Urinary bladder (tissue), 4 donors: ENCODE data around the gene VGLL3. TPM values are rescaled to one million over a fixed set of nuclear protein-coding genes. Genes with fewer than 3 reads are reported as not detected.
"Not testable (repeated sequence)": the region's sequence is repeated elsewhere in the genome, so short reads cannot be mapped to it uniquely, and the experiment has no call there.

Experiments
- DNase-seq: peaks from one replicate; pipeline ENCODE4 v3.0.0-alpha.2; 2015; ENCODE audit errors: extremely low spot score
- H3K27ac ChIP-seq: one replicate; pipeline ENCODE4 v1.5.1; 2013; ENCODE audit warnings: low read depth, mild to moderate bottlenecking, moderate library complexity
- H3K36me3 ChIP-seq: one replicate; pipeline ENCODE4 v1.6.1; 2013; ENCODE audit warnings: mild to moderate bottlenecking, moderate library complexity; ENCODE audit not compliant: insufficient read depth
- H3K4me1 ChIP-seq: one replicate; pipeline ENCODE4 v1.6.1; 2013; ENCODE audit warnings: mild to moderate bottlenecking, moderate library complexity; ENCODE audit not compliant: insufficient read depth
- H3K4me3 ChIP-seq: one replicate; pipeline ENCODE4 v1.5.1; 2013; ENCODE audit warnings: low read depth, low read length
- WGBS: extraction: QIAGEN DNeasy Blood & Tissue Kit; methylation state at CpG from one replicate; pipeline ENCODE4 v1.1.7; 2013; 5-methylcytosine and 5-hydroxymethylcytosine counted together
- polyA plus RNA-seq: library from polyadenylated mRNA; stranded (reverse); fragments of 200-250 nt; gene quantifications from one replicate; pipeline ENCODE4 v1.2.3, GENCODE V29; 2013
- total RNA-seq: library from RNA; depleted of rRNA; stranded (reverse); fragments of >200 nt; gene quantifications from one replicate; pipeline ENCODE4 v1.2.3, GENCODE V29; 2014
- donor health status: healthy with polysubstance abuse.
- donor health status: healthy.

The VGLL3 gene
- total and polyA plus RNA-seq, 2 donors = 5.7 to 36.2 TPM

DNA sequence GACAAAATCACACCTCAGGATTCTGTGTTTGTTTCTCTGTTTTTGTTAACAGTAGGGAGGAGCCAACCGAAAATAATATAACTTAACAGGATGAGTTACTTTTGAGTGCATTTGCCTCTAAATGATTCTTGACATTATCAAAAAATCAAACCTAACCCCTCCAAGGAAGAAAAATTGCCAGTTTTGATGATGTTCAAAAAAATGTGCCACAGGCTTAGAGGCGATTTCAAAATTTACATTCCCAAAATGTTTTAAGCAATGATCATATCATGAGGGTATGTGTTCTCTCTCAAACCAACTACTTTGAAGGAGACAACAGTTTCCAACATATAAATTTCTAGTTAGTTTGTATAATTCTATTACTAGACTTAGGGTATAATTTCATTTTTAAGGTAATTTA lies 6.7 kb downstream of the VGLL3 start:
- no peak overlapping the region for H3K4me3 ChIP-seq
- no peaks in the 10 kb centered on the region for H3K36me3 ChIP-seq
- H3K27ac ChIP-seq = no peak overlapping the region
- no peak for DNase-seq
- WGBS = 65% methylated on average over 2 of the region's 2 CpGs
- no peaks in the 10 kb centered on the region for H3K4me1 ChIP-seq

DNA sequence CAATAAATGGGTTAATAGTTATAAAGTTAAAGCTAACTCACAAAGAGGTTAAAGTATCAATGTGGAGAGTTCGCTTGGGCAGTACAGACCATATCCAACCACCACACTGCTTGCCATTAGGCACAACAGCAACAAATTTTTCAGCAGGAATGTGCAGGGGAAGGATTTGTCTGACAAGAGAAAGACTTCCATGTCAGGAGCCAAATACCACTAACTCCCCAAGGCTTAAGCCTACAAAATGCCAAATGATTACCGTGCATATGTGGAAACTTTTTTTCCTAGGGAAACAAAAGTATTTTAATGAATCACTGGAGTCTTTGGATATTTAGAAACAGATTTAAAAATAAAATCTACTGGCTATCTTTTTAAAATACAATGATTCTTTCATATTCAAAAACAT lies 8.1 kb downstream of the VGLL3 start:
- no peaks in the 10 kb centered on the region for H3K4me1 ChIP-seq
- H3K36me3 ChIP-seq = no peaks in the 10 kb centered on the region
- no peak overlapping the region for H3K4me3 ChIP-seq
- DNase-seq = no peak
- no peak overlapping the region for H3K27ac ChIP-seq
- 32% methylated on average over 2 of the region's 2 CpGs for WGBS

DNA sequence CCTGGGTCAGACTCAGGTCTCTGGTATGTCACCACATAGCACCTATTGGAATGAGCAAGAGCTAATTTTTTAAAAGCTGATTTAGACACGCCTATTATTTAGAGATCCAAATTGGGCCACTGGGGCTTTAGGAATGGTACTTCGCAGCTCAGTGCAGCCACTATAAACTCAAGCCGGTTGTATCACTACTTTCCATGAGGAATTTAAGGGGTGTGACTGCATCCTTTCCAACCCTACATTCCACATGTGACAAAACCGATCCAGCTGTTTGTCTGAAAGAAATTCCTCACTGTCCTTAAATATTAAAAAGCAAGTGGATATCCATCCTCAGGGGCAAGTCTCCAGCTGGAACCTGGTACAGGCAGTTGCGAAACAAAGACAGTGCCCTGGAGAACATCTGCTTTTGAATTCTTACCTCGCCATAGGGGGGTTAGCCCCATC lies 12.8 kb downstream of the VGLL3 start:
- no peak for DNase-seq
- Histone ChIP-seq H3K27ac (no peak overlapping the region), H3K4me3 (no peak overlapping the region), H3K36me3 (no peaks in the 10 kb centered on the region), H3K4me1 (no peaks in the 10 kb centered on the region)
- WGBS = 55% methylated on average over 6 of the region's 6 CpGs

DNA sequence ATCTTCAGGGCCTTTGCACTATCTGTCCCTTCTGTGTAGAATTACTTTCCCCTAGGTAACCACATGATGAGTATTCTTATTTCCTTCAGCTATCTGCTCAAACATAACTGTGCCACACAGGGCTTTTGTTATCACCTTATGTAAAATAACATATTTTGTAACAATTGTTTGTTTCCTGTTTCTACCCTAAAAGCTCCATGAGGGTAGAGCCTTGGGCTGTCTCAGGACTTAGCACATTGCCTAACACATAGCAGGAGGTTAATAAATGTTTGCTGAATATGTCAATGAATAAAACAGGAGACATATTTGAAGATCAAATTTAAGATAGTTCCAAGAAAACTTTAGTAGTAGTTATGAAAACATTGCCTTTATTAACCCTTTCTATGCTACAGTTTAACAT lies 14.7 kb downstream of the VGLL3 start:
- H3K27ac ChIP-seq = no peak overlapping the region
- H3K4me1 ChIP-seq = no peaks in the 10 kb centered on the region
- DNase-seq = no peak
- H3K36me3 ChIP-seq = no peaks in the 10 kb centered on the region
- H3K4me3 ChIP-seq = no peak overlapping the region

DNA sequence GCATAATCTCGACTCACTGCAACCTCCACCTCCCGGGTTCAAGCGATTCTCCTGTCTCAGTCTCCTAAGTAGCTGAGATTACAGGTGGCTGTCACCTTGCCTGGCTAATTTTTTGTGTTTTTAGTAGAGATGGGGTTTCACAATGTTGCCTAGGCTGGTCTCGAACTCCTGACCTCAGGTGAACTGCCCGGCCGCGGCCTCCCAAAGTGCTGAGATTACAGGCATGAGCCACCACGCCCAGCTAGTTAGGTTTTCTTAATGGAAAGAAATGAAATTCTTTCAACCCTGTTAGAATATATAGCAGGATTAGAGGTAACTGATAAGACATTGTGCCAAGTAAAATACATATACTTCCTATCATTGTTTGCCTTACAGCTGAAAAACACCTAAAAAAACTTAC lies 16.8 kb downstream of the VGLL3 start:
- not testable (repeated sequence) for H3K27ac ChIP-seq, H3K4me1 ChIP-seq, H3K36me3 ChIP-seq, DNase-seq, H3K4me3 ChIP-seq
- 91% methylated on average over 8 of the region's 8 CpGs for WGBS

DNA sequence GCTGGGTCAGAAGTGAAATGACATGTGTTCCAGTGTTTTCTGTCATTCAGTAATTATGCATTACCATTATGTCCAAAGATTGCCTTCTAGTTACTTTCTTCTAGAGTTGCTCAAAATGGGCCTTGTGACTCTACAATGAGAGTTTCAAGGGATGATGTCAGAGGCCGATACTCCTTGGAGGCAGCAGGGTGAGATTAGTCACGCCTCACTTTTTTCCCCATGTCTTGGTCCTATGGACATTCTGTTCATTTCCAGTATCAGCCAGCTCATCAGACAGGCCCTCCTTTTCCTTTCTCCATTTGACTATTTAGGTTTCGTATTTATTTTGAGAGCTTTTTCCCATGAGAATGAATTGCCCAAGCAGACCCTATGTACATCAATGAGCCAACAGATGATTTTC lies 17.5 kb downstream of the VGLL3 start:
- Histone ChIP-seq H3K4me3 (no peak overlapping the region), H3K27ac (no peak overlapping the region), H3K4me1 (no peaks in the 10 kb centered on the region), H3K36me3 (no peaks in the 10 kb centered on the region)
- WGBS = 92% methylated on average over 3 of the region's 3 CpGs
- DNase-seq = no peak

DNA sequence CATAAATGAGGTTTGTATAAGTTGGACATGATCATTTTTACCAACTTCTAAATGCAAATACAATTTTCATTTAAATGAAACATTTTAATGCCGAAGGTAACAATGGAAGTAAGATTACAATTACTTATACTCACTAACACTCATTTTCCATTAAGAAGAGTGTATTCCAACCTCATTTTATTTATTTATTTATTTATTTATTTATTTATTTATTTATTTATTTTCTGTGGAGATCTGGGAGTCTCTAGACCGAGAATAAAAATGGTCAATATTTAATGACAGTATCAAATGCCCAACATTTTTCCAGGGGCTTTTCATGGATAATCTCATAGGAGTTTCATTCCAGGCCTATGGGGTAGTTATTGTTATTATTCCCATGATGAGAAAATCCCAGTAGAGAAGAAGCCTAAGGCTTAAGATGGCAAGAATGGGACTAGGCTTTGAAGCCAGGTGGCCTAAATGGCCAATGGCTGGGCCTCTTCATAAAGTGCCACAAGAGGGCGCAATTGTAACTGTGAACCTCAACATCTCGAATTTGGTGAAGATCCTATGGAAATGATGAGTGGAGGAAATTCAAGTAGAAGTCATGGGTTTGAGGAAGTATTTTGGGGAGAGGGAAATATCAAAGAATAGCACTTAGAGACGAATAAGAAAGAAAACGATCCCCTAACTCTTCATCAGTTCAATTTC lies 21.3 kb downstream of the VGLL3 start:
- no peaks in the 10 kb centered on the region for H3K4me1 ChIP-seq
- WGBS = 68% methylated on average over 6 of the region's 6 CpGs
- DNase-seq = no peak
- H3K27ac ChIP-seq = no peak overlapping the region
- H3K36me3 ChIP-seq = no peaks in the 10 kb centered on the region
- no peak overlapping the region for H3K4me3 ChIP-seq

DNA sequence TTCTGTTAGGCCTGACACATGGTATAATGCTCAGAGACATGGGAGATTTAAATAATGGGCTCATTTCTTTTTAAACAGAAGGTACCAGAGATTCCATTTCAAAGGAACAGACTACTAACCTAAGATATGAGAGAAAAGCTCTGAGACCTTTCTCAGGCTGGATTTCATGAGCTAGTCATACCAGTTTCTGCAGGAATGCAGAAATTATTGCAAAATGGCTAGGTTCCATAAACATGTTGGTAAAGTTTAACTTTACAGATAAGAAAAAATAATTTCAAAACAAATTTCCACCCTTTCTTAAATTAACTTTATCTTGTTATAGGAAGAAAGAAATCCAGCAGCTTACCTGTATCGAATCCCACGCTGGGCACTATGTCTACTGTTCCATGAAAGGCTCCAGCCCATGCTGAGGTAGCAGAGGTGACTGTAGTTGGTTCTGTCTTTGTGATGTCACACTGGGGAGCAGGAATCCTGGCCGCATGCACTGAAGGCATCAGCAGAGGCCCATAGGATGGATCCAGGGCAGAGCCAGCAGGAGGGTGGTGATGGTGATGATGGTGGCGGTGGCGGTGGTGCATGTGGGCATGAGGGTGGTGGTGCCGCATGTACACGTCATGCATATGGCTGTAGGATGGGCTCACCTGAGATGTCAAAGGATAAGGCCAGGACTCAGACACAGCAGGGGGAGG lies 22.6 kb downstream of the VGLL3 start:
- H3K27ac ChIP-seq = no peak overlapping the region
- DNase-seq = no peak
- H3K4me3 ChIP-seq = no peak overlapping the region
- no peaks in the 10 kb centered on the region for H3K4me1 ChIP-seq
- H3K36me3 ChIP-seq = no peaks in the 10 kb centered on the region
- 92% methylated on average over 7 of the region's 7 CpGs for WGBS

DNA sequence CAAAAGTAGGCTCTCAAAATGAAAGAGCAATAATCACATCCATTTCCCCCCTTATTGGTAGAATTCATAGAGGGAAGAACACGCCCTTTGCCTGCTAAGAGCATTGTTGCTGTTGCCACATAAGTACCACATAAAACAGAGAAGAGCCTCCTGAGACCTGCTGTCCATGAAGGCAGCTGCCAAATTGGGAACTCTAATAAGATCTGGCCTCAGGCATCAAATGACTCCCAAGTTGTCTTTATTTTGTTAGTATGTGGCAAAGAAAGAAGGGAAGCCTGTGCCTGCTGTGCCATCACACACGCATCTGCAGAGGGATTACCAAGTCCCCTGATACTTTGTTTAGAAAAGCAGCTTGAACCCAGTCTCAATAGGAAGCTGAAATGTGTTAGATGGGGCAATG lies 23.9 kb downstream of the VGLL3 start:
- H3K4me3 ChIP-seq = no peak overlapping the region
- WGBS = 87% methylated on average over 2 of the region's 2 CpGs
- DNase-seq = no peak
- H3K27ac ChIP-seq = no peak overlapping the region
- no peaks in the 10 kb centered on the region for H3K4me1 ChIP-seq
- H3K36me3 ChIP-seq = no peaks in the 10 kb centered on the region

DNA sequence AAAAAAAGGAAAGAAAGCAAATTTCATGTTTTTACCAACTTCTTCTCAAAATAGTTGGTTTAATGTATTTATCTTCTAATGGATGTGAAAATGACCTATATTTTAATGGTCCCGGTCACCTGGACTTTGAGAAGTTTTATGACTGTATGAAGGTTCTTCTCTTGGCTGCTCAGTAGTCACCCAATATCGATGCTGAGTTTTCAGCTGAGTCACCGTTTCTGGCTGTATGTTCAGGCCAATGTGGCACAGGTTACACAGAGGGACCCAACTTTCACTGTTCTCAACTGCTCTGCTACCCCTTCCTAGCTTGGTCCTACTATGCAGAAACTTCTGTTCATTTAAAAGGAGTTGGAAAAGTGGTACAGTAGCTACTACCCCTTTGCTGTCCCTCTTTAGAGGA lies 25.8 kb downstream of the VGLL3 start:
- DNase-seq = no peak
- Histone ChIP-seq H3K4me3 (no peak overlapping the region), H3K36me3 (no peaks in the 10 kb centered on the region), H3K27ac (no peak overlapping the region), H3K4me1 (no peaks in the 10 kb centered on the region)
- 95% methylated on average over 3 of the region's 3 CpGs for WGBS

DNA sequence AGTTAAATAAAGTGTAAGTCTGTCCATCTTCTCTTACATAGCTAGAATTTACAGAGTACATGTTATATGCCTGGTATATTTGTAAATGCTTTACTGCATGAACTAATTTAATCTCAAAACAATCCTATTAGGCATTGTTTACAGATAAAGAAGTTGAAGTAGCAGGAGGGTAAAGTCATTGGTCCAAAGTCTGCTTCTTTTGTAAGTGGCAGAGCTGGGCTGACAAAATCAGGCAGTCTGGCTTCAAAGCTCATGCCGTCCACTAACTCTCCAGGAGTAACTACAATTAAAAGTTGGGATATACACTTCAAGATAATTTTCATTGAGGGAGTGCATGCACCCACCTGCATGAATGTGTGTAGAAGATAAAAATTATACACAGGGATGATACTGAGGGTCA lies 27.3 kb downstream of the VGLL3 start:
- no peaks in the 10 kb centered on the region for H3K36me3 ChIP-seq
- H3K4me1 ChIP-seq = no peaks in the 10 kb centered on the region
- no peak overlapping the region for H3K4me3 ChIP-seq
- WGBS = 90% methylated on average over 1 of the region's 1 CpG
- DNase-seq = no peak
- H3K27ac ChIP-seq = no peak overlapping the region

DNA sequence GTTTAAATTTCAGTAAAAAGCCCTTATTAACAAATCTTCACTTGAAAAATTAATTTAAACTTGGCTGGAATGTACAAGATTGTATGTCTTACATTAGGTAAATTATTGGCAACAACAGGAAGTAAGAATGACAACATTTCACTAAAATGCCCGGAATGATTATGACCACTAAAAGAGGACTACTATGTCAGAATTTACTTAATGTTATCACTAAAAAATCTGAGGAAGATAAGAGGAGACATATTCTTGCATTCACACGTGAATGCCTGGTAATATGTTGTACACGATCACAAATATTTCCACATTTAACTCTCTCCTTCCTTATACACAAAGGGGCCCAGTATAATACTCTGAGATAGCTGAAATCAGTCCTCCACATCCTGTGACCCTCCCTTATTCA lies 29.7 kb downstream of the VGLL3 start:
- WGBS = 20% methylated on average over 3 of the region's 3 CpGs
- Histone ChIP-seq H3K4me1 (no peaks in the 10 kb centered on the region), H3K27ac (no peak overlapping the region), H3K36me3 (no peaks in the 10 kb centered on the region), H3K4me3 (no peak overlapping the region)
- no peak for DNase-seq

DNA sequence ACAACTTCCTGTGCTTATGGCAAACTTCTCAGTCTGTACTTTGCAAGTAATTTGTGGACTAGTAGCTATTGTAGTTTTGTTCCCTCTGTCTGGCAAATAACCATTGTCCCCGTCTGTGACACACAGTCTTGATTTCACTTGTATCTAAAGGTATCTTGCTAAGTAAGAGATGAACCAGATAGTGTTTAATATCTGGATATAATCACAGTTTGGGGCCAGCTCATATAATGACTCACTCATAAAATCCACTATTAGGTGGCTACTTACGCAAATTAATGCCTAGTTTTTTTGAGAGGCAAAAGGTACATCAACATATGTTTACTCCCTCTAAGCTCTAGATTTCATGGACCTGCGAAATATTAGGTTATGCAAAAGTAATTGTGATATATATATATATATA lies 30.4 kb downstream of the VGLL3 start:
- 67% methylated on average over 3 of the region's 3 CpGs for WGBS
- Histone ChIP-seq H3K4me1 (no peaks in the 10 kb centered on the region), H3K27ac (no peak overlapping the region)

DNA sequence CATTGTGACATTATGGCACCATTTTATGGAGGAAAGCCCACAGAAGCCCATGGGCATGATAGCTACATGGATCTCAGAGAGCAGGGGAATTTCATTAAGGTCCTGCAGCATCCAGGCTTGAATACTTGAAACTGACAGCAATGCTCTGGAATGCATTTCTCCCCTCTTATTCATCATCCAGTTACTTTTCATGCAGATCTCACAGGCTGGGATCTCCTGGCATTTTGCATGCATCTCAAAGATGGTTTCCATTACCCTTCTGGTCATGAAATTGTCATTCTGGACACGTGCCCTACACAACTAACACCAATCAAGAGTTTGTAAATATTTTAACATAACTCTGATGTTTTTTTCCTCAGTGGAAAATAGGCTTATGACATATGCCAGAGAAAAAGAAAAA lies 32.4 kb downstream of the VGLL3 start:
- Histone ChIP-seq H3K36me3 (no peaks in the 10 kb centered on the region), H3K4me3 (no peak overlapping the region), H3K4me1 (no peaks in the 10 kb centered on the region), H3K27ac (no peak overlapping the region)
- WGBS = 58% methylated on average over 1 of the region's 1 CpG
- DNase-seq = no peak

More for the DNA sequence above, 30.4 kb downstream of the VGLL3 start:
- Histone ChIP-seq H3K4me3 (no peak overlapping the region), H3K36me3 (no peaks in the 10 kb centered on the region)
- no peak for DNase-seq
